Measurements from ENCODE around the gene CAMTA1.

Gene CAMTA1

DNA sequence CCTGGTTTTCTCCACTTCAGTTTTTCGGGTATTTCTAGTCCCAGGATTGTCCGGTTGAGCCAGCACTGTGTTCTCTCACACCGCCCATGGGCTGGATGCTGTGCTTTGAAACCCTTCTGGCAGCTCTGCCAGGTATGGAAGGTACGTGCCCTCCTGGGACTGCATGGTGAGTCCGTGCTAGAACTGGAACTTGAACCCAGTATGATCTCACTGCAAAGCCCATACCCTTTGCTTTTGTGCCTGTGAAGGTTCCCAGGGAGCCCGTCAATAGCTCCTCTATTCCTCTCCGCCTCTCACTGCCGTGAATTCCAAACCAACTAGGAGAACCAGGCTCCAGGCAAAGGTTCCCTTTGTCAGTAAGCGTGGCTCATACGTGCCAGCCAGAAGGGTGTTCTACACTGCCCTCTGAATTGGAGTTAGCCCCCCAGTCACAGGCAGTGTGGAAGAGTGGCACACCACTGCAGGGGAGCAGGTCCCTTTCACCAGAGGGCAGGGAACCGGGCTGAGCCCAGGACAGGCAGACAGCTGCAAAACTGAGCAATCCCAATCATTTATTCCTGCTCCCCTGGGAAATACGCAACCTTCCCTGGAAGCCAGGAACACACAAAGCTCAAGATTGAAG lies 310.2 kb downstream of the CAMTA1 start:
- DNase-seq: no peak
- in situ Hi-C loops (cut with HindIII; ENCODE audit: low pct_ligation_motif_present, low pct_unique_long_range_greater_than_20kb, low sequenced_read_pairs): no loop called here

GRCh38 chr1:7097938-7098592 lies 312.8 kb downstream of the CAMTA1 start:
- in situ Hi-C loops (cut with HindIII; ENCODE audit: low pct_ligation_motif_present, low pct_unique_long_range_greater_than_20kb, low sequenced_read_pairs): no loop called here
- DNase-seq: no peak

- DNase-seq: no peak
- in situ Hi-C loops (cut with HindIII; ENCODE audit: low pct_ligation_motif_present, low pct_unique_long_range_greater_than_20kb, low sequenced_read_pairs): no loop called here
These were observed 313.4 kb downstream of the CAMTA1 start for GRCh38 chr1:7098641-7099040.

DNA sequence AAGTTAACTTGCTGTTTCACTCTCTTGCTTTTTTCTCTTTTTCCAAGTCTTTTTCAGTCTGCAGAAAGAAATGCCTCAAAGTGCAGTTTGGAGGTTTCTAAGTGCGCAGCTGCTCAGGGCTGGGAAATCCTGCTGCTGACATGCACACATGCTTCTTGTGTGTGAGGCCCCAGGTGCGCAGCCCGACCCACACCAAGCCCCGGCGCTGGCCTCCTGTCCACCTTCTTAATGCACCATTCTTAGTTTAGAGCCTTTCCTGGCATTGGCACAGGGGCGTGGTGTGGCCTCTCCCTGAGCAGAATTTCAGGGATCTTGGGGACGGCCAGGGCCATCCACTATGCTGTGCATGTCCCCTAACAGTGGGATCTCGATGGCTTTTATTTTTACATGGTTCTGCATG lies 315.2 kb downstream of the CAMTA1 start:
- no peak for DNase-seq
- in situ Hi-C loops (cut with HindIII; ENCODE audit: low pct_ligation_motif_present, low pct_unique_long_range_greater_than_20kb, low sequenced_read_pairs): no loop called here

DNA sequence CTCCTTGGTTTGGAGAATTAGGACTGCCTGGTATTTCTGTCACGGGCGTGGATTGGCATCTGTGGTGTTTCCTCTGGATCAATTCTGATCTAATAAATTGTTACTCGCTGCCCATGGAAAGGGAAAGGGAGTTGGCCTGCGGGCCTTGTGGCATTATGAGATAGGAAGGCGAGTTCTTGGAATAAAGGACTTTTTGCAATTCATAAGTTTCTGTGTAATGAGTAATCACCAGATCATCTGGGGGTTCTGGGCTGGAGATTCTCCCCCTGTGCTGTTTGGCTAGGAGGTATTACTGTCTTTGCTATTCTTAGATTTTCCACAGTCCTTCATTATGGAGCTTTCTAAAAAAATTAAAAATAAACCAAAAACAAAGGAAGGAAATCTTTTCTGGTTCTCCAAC lies 315.9 kb downstream of the CAMTA1 start:
- no peak for DNase-seq
- in situ Hi-C loops (cut with HindIII; ENCODE audit: low pct_ligation_motif_present, low pct_unique_long_range_greater_than_20kb, low sequenced_read_pairs): no loop called here

DNA sequence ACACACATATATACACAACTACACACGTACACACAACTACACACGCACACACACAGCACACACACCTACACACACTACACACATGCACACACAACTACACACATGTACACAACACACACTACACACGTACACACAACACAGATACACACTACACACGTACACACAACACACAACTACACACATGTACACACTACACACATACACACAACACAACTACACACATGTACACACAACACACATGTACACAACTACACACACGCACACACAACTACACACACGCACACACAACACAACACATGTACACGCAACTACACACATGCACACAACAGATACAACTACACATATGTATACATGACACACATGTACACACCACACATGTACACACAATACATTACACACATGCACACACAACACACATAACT lies 318.1 kb downstream of the CAMTA1 start:
- DNase-seq: no peak

GRCh38 chr1:7103874-7104273 lies 318.6 kb downstream of the CAMTA1 start:
- in situ Hi-C loops (cut with HindIII; ENCODE audit: low pct_ligation_motif_present, low pct_unique_long_range_greater_than_20kb, low sequenced_read_pairs): no loop called here

More for the DNA sequence above, 318.1 kb downstream of the CAMTA1 start:
- in situ Hi-C loops (cut with HindIII; ENCODE audit: low pct_ligation_motif_present, low pct_unique_long_range_greater_than_20kb, low sequenced_read_pairs): no loop called here

DNA sequence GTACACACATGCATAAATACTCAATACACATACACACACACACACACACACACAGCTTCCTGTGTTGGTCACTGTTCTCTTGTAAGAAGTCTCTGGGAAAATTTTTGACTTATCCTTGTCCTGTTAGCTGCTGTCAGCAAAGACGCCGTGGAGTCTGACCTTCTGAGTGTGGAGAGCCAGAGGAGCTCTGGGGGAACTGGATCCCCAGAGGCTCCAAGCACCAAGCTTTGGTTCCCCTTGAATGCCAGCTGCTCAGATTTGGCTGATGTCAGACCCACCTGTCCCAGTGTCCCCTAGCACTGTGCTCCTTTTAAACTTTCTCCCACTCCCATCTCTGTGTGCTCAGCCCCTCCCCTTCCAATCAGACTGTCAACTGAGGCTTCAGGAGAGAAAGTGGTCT lies 319.1 kb downstream of the CAMTA1 start:
- DNase-seq: no peak
- in situ Hi-C loops (cut with HindIII; ENCODE audit: low pct_ligation_motif_present, low pct_unique_long_range_greater_than_20kb, low sequenced_read_pairs): no loop called here

More at GRCh38 chr1:7103874-7104273, 318.6 kb downstream of the CAMTA1 start:
- no peak for DNase-seq

DNA sequence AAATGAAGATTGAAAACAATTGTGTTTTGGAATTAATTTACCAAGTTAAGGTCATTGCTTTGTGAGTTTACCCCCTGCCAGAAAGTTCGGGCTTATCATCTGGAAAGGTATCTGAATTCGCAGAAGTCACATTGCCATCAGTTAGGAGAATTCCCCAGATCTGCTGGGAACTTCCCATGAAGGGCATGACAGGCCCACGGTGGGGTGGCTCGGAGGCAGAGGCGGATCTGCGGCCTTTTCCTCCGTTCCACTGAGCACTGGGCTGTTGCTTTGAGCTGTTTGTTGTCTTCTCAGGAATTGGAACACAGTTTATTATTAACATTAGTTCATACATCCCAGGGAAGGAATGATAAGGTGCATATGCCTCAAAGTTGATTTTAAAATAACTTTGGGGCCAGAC lies 320.0 kb downstream of the CAMTA1 start:
- DNase-seq: no peak
- in situ Hi-C loops (cut with HindIII; ENCODE audit: low pct_ligation_motif_present, low pct_unique_long_range_greater_than_20kb, low sequenced_read_pairs): no loop called here

DNA sequence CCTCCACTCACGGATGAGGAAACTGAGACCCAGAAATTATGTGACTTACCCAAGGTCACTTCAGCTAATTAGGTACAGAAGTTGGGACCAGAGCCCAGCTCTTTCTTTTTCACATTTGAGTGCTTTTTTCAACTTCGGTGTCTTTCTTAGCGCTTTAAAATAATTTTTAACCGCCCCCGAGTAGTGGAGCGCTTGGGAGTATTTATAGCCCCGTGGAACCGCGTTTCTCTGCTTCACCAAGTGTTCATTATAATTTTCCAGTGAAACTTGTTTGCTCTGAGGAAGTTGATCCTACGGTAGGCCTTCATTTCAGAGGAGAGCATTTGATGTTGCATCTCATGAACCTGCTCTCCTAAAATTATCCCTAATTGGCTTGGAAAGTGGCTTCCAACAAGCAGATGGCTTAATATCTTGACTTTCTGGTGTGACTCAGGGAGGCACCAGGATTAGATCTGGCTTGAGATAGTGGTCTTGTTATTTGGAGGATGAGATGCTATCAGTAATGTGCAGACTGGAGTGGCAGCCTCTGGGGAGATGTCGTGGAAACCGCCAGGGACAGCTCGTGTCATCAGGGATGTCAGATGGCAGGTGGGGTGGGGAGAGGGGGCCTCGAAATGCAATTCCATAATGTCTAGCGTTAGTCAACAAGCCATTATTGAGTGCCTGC lies 321.3 kb downstream of the CAMTA1 start:
- in situ Hi-C loops (cut with HindIII; ENCODE audit: low pct_ligation_motif_present, low pct_unique_long_range_greater_than_20kb, low sequenced_read_pairs): no loop called here
- no peak for DNase-seq

DNA sequence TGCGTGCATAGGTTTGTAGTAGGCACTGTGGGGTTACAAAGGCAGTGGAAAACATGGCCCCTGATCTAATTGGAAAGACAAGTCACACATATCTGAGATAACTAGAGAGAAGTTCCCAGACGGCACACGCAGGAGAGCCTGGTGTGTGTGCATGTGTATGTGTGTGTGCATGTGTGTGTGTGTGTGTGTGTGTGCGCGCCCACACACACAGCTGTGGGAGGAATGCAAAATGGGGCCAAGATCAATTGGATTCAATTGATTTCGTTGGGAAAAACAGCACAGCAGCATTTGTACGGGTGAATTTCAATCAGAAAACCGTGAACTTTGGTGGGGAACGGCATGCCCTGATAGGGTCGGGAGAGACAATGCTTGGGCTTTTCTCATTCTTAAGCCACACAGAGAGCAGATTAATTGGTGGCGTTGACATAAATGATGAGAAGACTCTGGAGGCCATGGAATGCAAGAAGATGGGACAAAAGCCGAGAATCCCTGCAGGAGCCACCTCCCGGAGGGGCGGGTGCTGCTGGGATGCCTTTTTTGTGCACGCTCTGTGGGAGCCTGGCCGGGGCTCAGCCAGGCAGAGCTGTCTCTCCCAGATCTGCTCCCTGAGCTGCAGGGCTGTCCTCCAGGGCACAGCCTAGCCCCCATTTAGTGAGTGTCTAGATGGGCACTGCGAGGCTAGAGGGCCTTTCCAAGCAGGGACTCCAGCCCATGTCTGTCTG lies 322.0 kb downstream of the CAMTA1 start:
- in situ Hi-C loops (cut with HindIII; ENCODE audit: low pct_ligation_motif_present, low pct_unique_long_range_greater_than_20kb, low sequenced_read_pairs): no loop called here
- no peak for DNase-seq

- in situ Hi-C loops (cut with HindIII; ENCODE audit: low pct_ligation_motif_present, low pct_unique_long_range_greater_than_20kb, low sequenced_read_pairs): no loop called here
These were observed 323.0 kb downstream of the CAMTA1 start for GRCh38 chr1:7108251-7108650.

GRCh38 chr1:7109901-7110300 lies 324.6 kb downstream of the CAMTA1 start:
- no peak for DNase-seq
- in situ Hi-C loops (cut with HindIII; ENCODE audit: low pct_ligation_motif_present, low pct_unique_long_range_greater_than_20kb, low sequenced_read_pairs): no loop called here

More at GRCh38 chr1:7108251-7108650, 323.0 kb downstream of the CAMTA1 start:
- no peak for DNase-seq

GRCh38 chr1:7110321-7110720 lies 325.1 kb downstream of the CAMTA1 start:
- DNase-seq: peak; percentile 11
- in situ Hi-C loops (cut with HindIII; ENCODE audit: low pct_ligation_motif_present, low pct_unique_long_range_greater_than_20kb, low sequenced_read_pairs): no loop called here

GRCh38 chr1:7111853-7112252 lies 326.6 kb downstream of the CAMTA1 start:
- in situ Hi-C loops (cut with HindIII; ENCODE audit: low pct_ligation_motif_present, low pct_unique_long_range_greater_than_20kb, low sequenced_read_pairs): no loop called here
- no peak for DNase-seq

DNA sequence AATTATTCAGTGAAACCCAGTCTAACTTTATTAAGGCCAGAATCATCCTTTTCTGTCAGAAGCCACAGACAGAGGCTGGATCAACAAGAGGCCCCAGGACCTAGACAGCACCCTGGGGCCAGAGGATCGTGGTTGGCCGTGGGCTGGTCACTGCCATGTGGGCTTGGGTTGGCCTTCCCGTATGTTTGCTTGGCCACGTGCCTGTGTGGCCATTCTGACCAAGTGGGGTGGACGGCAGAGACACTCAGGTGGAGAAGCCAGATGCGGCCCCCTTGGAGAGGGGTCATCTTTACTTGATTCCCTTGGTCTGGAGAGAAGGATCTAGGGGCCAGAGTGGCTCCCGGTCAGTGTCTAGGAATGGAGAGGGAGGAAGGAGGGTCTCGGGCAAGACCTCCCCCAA lies 327.9 kb downstream of the CAMTA1 start:
- DNase-seq: no peak
- in situ Hi-C loops (cut with HindIII; ENCODE audit: low pct_ligation_motif_present, low pct_unique_long_range_greater_than_20kb, low sequenced_read_pairs): no loop called here

GRCh38 chr1:7113822-7114221 lies 328.6 kb downstream of the CAMTA1 start:
- no peak for DNase-seq
- in situ Hi-C loops (cut with HindIII; ENCODE audit: low pct_ligation_motif_present, low pct_unique_long_range_greater_than_20kb, low sequenced_read_pairs): no loop called here

GRCh38 chr1:7116001-7116400 lies 330.7 kb downstream of the CAMTA1 start:
- in situ Hi-C loops (cut with HindIII; ENCODE audit: low pct_ligation_motif_present, low pct_unique_long_range_greater_than_20kb, low sequenced_read_pairs): no loop called here
- no peak for DNase-seq
